C4-2B (cell line): ENCODE measurements around the gene GRIP1.

Experiments
- H3K27ac ChIP-seq: fragments of 450-650 bp; 2 replicates; pipeline ENCODE4 v1.5.1; 2017
- CTCF ChIP-seq: fragments of 450-650 bp; conservative IDR thresholded peaks from 2 replicates; pipeline ENCODE4 v1.5.1; 2017; ENCODE audit warnings: mild to moderate bottlenecking
- ZFX ChIP-seq: fragments of 450-650 bp; IDR thresholded peaks from 2 replicates; pipeline ENCODE4 v1.6.1; 2017

The GRIP1 gene

GRCh38 chr12:66676241-66676640, 2.6 kb downstream of the GRIP1 start:
- no peak overlapping the region for H3K27ac ChIP-seq
- TF ChIP-seq CTCF (no peak), ZFX (no peak)

GRCh38 chr12:66674495-66675122, 4.3 kb downstream of the GRIP1 start:
- no peak for TF ChIP-seq CTCF
- TF ChIP-seq ZFX, result no peak
- H3K27ac ChIP-seq, result no peak overlapping the region

GRCh38 chr12:66669541-66669940, 9.3 kb downstream of the GRIP1 start:
- TF ChIP-seq ZFX (no peak), CTCF (no peak)
- no peak overlapping the region for H3K27ac ChIP-seq

- H3K27ac ChIP-seq, result no peak overlapping the region
- no peak for TF ChIP-seq CTCF
- no peak for TF ChIP-seq ZFX
Measured at GRCh38 chr12:66668311-66668710, 10.6 kb downstream of the GRIP1 start.

GRCh38 chr12:66667906-66668305, 11.0 kb downstream of the GRIP1 start:
- no peak overlapping the region for H3K27ac ChIP-seq
- no peak for TF ChIP-seq ZFX
- TF ChIP-seq CTCF, result no peak

GRCh38 chr12:66666481-66666880, 12.4 kb downstream of the GRIP1 start:
- H3K27ac ChIP-seq, result no peak overlapping the region
- no peak for TF ChIP-seq ZFX

- TF ChIP-seq ZFX (no peak), CTCF (no peak)
- H3K27ac ChIP-seq, result no peak overlapping the region
Measured at GRCh38 chr12:66665435-66665985, 13.4 kb downstream of the GRIP1 start.

GRCh38 chr12:66664076-66664475, 14.8 kb downstream of the GRIP1 start:
- TF ChIP-seq CTCF (no peak), ZFX (no peak)
- H3K27ac ChIP-seq, result no peak overlapping the region
